H9 (cell line): ENCODE results near the gene SMAD6. TPM values are rescaled to one million over a fixed set of nuclear protein-coding genes. Genes with fewer than 3 reads are reported as not detected.

ENCODE experiments used
- DNase-seq: peaks from one replicate; pipeline ENCODE4 v3.0.0-alpha.2; 2017
- H2AFZ ChIP-seq: one replicate; pipeline ENCODE4 v1.6.1; 2013; ENCODE audit warnings: mild to moderate bottlenecking, low read length, control low read depth, moderate library complexity
- H2AK5ac ChIP-seq: 2 replicates; pipeline ENCODE4 v1.6.1; 2013; ENCODE audit warnings: low read length, control low read depth, mixed read lengths; ENCODE audit not compliant: insufficient read length
- H2BK120ac ChIP-seq: one replicate; pipeline ENCODE4 v1.6.1; 2013; ENCODE audit warnings: low read depth, mild to moderate bottlenecking, low read length, control low read depth, inconsistent platforms; ENCODE audit not compliant: poor library complexity, severe bottlenecking
- H2BK12ac ChIP-seq: 2 replicates; pipeline ENCODE4 v1.6.1; 2013; ENCODE audit warnings: low read length, control low read depth, mixed read lengths, low read depth; ENCODE audit not compliant: insufficient read length
- H2BK15ac ChIP-seq: 2 replicates; pipeline ENCODE4 v1.6.1; 2013; ENCODE audit warnings: low read depth, low read length, control low read depth
- H2BK20ac ChIP-seq: one replicate; pipeline ENCODE4 v1.6.1; 2013; ENCODE audit warnings: low read depth, mild to moderate bottlenecking, low read length, control low read depth, inconsistent platforms; ENCODE audit not compliant: poor library complexity, severe bottlenecking
- H2BK5ac ChIP-seq: 2 replicates; pipeline ENCODE4 v1.6.1; 2013; ENCODE audit warnings: low read length, control low read depth, mixed read lengths; ENCODE audit not compliant: insufficient read length
- H3K14ac ChIP-seq: 2 replicates; pipeline ENCODE4 v1.6.1; 2013; ENCODE audit warnings: low read length, control low read depth; ENCODE audit not compliant: insufficient read depth
- H3K18ac ChIP-seq: 2 replicates; pipeline ENCODE4 v1.6.1; 2013; ENCODE audit warnings: low read depth, mild to moderate bottlenecking, mixed read lengths, low read length, control low read depth; ENCODE audit not compliant: insufficient read length
- H3K23ac ChIP-seq: 2 replicates; pipeline ENCODE4 v1.6.1; 2013; ENCODE audit warnings: low read length, control low read depth, mixed read lengths, low read depth; ENCODE audit not compliant: insufficient read length
- H3K23me2 ChIP-seq: 2 replicates; pipeline ENCODE4 v1.6.1; 2013; ENCODE audit warnings: low read depth, mild to moderate bottlenecking, mixed read lengths, low read length, control low read depth; ENCODE audit not compliant: insufficient read length, poor library complexity, severe bottlenecking
- H3K27ac ChIP-seq: 2 replicates; pipeline ENCODE4 v1.5.1; 2013; ENCODE audit warnings: low read length, control low read depth, mixed read lengths, low read depth; ENCODE audit not compliant: insufficient read length
- H3K27me3 ChIP-seq: 2 replicates; pipeline ENCODE4 v1.6.1; 2013; ENCODE audit warnings: low read length, control low read depth, inconsistent platforms; ENCODE audit not compliant: insufficient read depth
- H3K4ac ChIP-seq: 2 replicates; pipeline ENCODE4 v1.6.1; 2013; ENCODE audit warnings: low read depth, mild to moderate bottlenecking, control low read depth, inconsistent platforms, low read length, moderate library complexity
- H3K4me1 ChIP-seq: 2 replicates; pipeline ENCODE4 v1.6.1; 2013; ENCODE audit warnings: low read length, control low read depth, inconsistent platforms; ENCODE audit not compliant: insufficient read depth
- H3K4me2 ChIP-seq: 2 replicates; pipeline ENCODE4 v1.6.1; 2013; ENCODE audit warnings: low read length, control low read depth, mixed read lengths; ENCODE audit not compliant: insufficient read length, insufficient read depth
- H3K56ac ChIP-seq: 2 replicates; pipeline ENCODE4 v1.6.1; 2013; ENCODE audit warnings: low read depth, mild to moderate bottlenecking, mixed read lengths, low read length, control low read depth; ENCODE audit not compliant: insufficient read length
- H3K79me1 ChIP-seq: 2 replicates; pipeline ENCODE4 v1.6.1; 2013; ENCODE audit warnings: low read depth, mild to moderate bottlenecking, moderate library complexity, low read length, control low read depth, inconsistent platforms; ENCODE audit not compliant: insufficient read depth, poor library complexity, severe bottlenecking
- H3K79me2 ChIP-seq: 2 replicates; pipeline ENCODE4 v1.6.1; 2013; ENCODE audit warnings: low read length, control low read depth, inconsistent platforms; ENCODE audit not compliant: insufficient read depth
- H3K9ac ChIP-seq: 2 replicates; pipeline ENCODE4 v1.6.1; 2013; ENCODE audit warnings: low read length, control low read depth, mixed read lengths; ENCODE audit not compliant: insufficient read length; ENCODE audit errors: extremely low read depth
- H3K9me3 ChIP-seq: one replicate; pipeline ENCODE4 v1.6.1; 2013; ENCODE audit warnings: low read depth, low read length, inconsistent platforms; ENCODE audit not compliant: control insufficient read depth
- H3T11ph ChIP-seq: one replicate; pipeline ENCODE4 v1.6.1; 2013; ENCODE audit warnings: mild to moderate bottlenecking, low read length, control low read depth, inconsistent platforms
- H4K20me1 ChIP-seq: one replicate; pipeline ENCODE4 v1.6.1; 2013; ENCODE audit not compliant: control insufficient read depth, insufficient read length, insufficient read depth
- H4K5ac ChIP-seq: 2 replicates; pipeline ENCODE4 v1.6.1; 2013; ENCODE audit warnings: low read depth, mild to moderate bottlenecking, mixed read lengths, low read length, control low read depth; ENCODE audit not compliant: insufficient read length
- H4K8ac ChIP-seq: replicated peaks from 2 replicates; pipeline ENCODE4 v1.6.1; 2013; ENCODE audit warnings: low read length, control low read depth, mixed read lengths, low read depth; ENCODE audit not compliant: insufficient read length
- H4K91ac ChIP-seq: 2 replicates; pipeline ENCODE4 v1.6.1; 2013; ENCODE audit warnings: low read depth, mild to moderate bottlenecking, moderate library complexity, mixed read lengths, low read length, control low read depth; ENCODE audit not compliant: insufficient read length
- H3K27ac Mint-ChIP-seq, 3 experiments: 2 replicates in 2 of 3; 3 replicates in 1 of 3; pipeline ENCODE4 v1.8.0; 2020 to 2021; ENCODE audit warnings: mixed read lengths in 3 of 3, mild to moderate bottlenecking in 1 of 3, moderate library complexity in 1 of 3
- H3K27me3 Mint-ChIP-seq: 2 replicates; pipeline ENCODE4 v1.8.0; 2021; ENCODE audit warnings: low read depth, mild to moderate bottlenecking, moderate library complexity, mixed read lengths
- H3K36me3 Mint-ChIP-seq, 3 experiments: 2 replicates in 2 of 3; 3 replicates in 1 of 3; pipeline ENCODE4 v1.8.0; 2020 to 2021; ENCODE audit warnings: low read depth in 3 of 3, mixed read lengths in 3 of 3; ENCODE audit not compliant: insufficient read depth in 1 of 3
- H3K4me1 Mint-ChIP-seq, 2 experiments: 2 replicates each; pipeline ENCODE4 v1.8.0; 2020; ENCODE audit warnings: mixed read lengths in 2 of 2
- H3K4me3 Mint-ChIP-seq, 2 experiments: 2 replicates in 1 of 2; 3 replicates in 1 of 2; pipeline ENCODE4 v1.8.0; 2020 to 2021; ENCODE audit warnings: mild to moderate bottlenecking in 2 of 2, mixed read lengths in 2 of 2, moderate library complexity in 1 of 2
- H3K9me3 Mint-ChIP-seq, 2 experiments: 2 replicates in 1 of 2; 3 replicates in 1 of 2; pipeline ENCODE4 v1.8.0; 2020; ENCODE audit warnings: mild to moderate bottlenecking in 2 of 2, mixed read lengths in 2 of 2, moderate library complexity in 1 of 2
- CTCF ChIP-seq: fragments of 200-600 bp; sonication (generic); conservative IDR thresholded peaks from 3 replicates; pipeline ENCODE4 v1.8.0; 2021; ENCODE audit warnings: antibody characterized with exemption, mild to moderate bottlenecking
- WGBS: extraction: QIAGEN DNeasy Blood & Tissue Kit; methylation state at CpG from one replicate; pipeline ENCODE4 v1.1.7; 2013; ENCODE audit warnings: missing lambda C conversion rate, low lambda C conversion rate, mixed read lengths; ENCODE audit not compliant: insufficient read length; ENCODE audit errors: extremely low coverage; 5-methylcytosine and 5-hydroxymethylcytosine counted together
- total RNA-seq: library from RNA; stranded (reverse); gene quantifications from 2 replicates; pipeline ENCODE4 v1.2.1, GENCODE V29; 2021

Gene SMAD6
- total RNA-seq, 1 experiment from 2014 or later: 6.0 TPM

GRCh38 chr15:66661432-66662096 is 40.5 kb upstream of the SMAD6 start:
- no peak for DNase-seq
- H3K4me1 ChIP-seq: peaks cover 6% of the 10 kb centered on the region; the same call in 1 of the 2 replicates
- no peak overlapping the region for H2AFZ ChIP-seq
- no peak overlapping the region for H2BK5ac ChIP-seq
- H3K9ac ChIP-seq: no peak overlapping the region
- H2BK12ac ChIP-seq: no peak overlapping the region
- H3K27ac ChIP-seq: no peak overlapping the region
- H3K9me3 ChIP-seq: no peaks in the 10 kb centered on the region
- H3K27me3 ChIP-seq: no peaks in the 10 kb centered on the region
- WGBS: no CpG with 5 or more reads among the region's 23 CpGs
- no peak overlapping the region for H4K5ac ChIP-seq
- no peak overlapping the region for H2AK5ac ChIP-seq
- H2BK120ac ChIP-seq: no peak overlapping the region
- H3K4me3 Mint-ChIP-seq: no peak overlapping the region
- H3K14ac ChIP-seq: peak overlapping the region; percentile 6; the same call in 1 of the 2 replicates
- H3T11ph ChIP-seq: no peak overlapping the region
- 0 out of 2 replicates have a peak, but pooled peaks cover 2% of the 10 kb centered on the region for H3K79me2 ChIP-seq
- H3K79me1 ChIP-seq: no peaks in the 10 kb centered on the region
- H4K8ac ChIP-seq: no peak overlapping the region
- no peaks in the 10 kb centered on the region for H4K20me1 ChIP-seq
- no peak overlapping the region for H3K4me2 ChIP-seq
- H3K9me3 Mint-ChIP-seq: no peaks in the 10 kb centered on the region
- peak overlapping the region in 1 of 3 experiments; percentile 75; a peak in 4 of 7 replicates for H3K27ac Mint-ChIP-seq
- no peak overlapping the region for H2BK20ac ChIP-seq
- no peak overlapping the region for H3K23ac ChIP-seq
- no peak overlapping the region for H4K91ac ChIP-seq
- no peak overlapping the region for H3K4ac ChIP-seq
- H3K23me2 ChIP-seq: peaks cover 6% of the 10 kb centered on the region
- H3K18ac ChIP-seq: peak overlapping the region; percentile 56
- no peaks in the 10 kb centered on the region for H3K36me3 Mint-ChIP-seq
- TF ChIP-seq CTCF: no peak
- H2BK15ac ChIP-seq: no peak overlapping the region
- no peaks in the 10 kb centered on the region; the same call in 1 of the 2 replicates for H3K27me3 Mint-ChIP-seq
- H3K4me1 Mint-ChIP-seq: peaks cover 16 to 27% of the 10 kb centered on the region in 2 experiments
- H3K56ac ChIP-seq: no peak overlapping the region
